ENCODE results near the gene TRIM32. TPM values are rescaled to one million over a fixed set of nuclear protein-coding genes. Genes with fewer than 3 reads are reported as not detected.

Gene TRIM32
- total RNA-seq, 2 donors from 2014 or later, result 12.2 to 13.9 TPM

- Histone ChIP-seq H3K4me1 (no peaks in the 10 kb centered on the region), H3K27me3 (no peaks in the 10 kb centered on the region)
Observed at GRCh38 chr9:116720111-116720510, 33.0 kb downstream of the TRIM32 start.

GRCh38 chr9:116721411-116721810 is 34.3 kb downstream of the TRIM32 start:
- no peak for DNase-seq (ENCODE audit: low spot score)
- no peak overlapping the region for H3K4me3 ChIP-seq
- H3K4me1 ChIP-seq, result no peaks in the 10 kb centered on the region
- no peak for TF ChIP-seq CTCF (IDR thresholded peaks at IDR 0.05)
- no peaks in the 10 kb centered on the region for H3K36me3 ChIP-seq
- H3K9me3 ChIP-seq, result no peaks in the 10 kb centered on the region
- no peaks in the 10 kb centered on the region for H3K27me3 ChIP-seq
- H3K27ac ChIP-seq, result no peak overlapping the region

More at GRCh38 chr9:116720111-116720510, 33.0 kb downstream of the TRIM32 start:
- no peak for DNase-seq (ENCODE audit: low spot score)
- no peak overlapping the region for H3K27ac ChIP-seq
- no peak overlapping the region for H3K4me3 ChIP-seq
- no peak for TF ChIP-seq CTCF (IDR thresholded peaks at IDR 0.05)
- H3K36me3 ChIP-seq, result no peaks in the 10 kb centered on the region
- H3K9me3 ChIP-seq, result no peaks in the 10 kb centered on the region

- Histone ChIP-seq H3K4me3 (no peak overlapping the region), H3K9me3 (no peaks in the 10 kb centered on the region), H3K27ac (no peak overlapping the region), H3K4me1 (no peaks in the 10 kb centered on the region), H3K36me3 (no peaks in the 10 kb centered on the region), H3K27me3 (no peaks in the 10 kb centered on the region)
- no peak for TF ChIP-seq CTCF (IDR thresholded peaks at IDR 0.05)
- no peak for DNase-seq (ENCODE audit: low spot score)
Observed at GRCh38 chr9:116721944-116722343, 34.8 kb downstream of the TRIM32 start.

DNA sequence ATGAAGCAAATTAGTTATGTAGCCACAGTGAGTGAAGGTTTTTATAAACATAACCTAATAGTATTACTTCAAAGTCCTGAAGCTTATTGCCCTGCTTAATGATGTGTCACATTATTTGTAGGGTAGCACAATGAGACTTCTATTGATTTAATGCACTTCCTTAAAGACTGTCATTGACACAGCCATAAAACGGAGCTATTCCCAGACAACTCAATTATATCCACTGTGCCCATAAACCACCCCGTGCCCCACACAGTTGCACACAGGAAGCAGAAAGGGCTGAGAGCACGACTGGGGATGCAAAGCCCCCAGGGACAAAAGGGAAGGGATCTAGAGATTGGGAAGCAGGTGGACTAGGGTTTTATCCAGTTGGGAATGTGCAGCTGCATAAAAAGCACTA is 37.0 kb downstream of the TRIM32 start:
- Histone ChIP-seq H3K4me1 (no peaks in the 10 kb centered on the region), H3K9me3 (no peaks in the 10 kb centered on the region), H3K4me3 (no peak overlapping the region), H3K36me3 (no peaks in the 10 kb centered on the region), H3K27me3 (no peaks in the 10 kb centered on the region), H3K27ac (no peak overlapping the region)
- no peak for TF ChIP-seq CTCF (IDR thresholded peaks at IDR 0.05)
- DNase-seq (ENCODE audit: low spot score), result no peak

DNA sequence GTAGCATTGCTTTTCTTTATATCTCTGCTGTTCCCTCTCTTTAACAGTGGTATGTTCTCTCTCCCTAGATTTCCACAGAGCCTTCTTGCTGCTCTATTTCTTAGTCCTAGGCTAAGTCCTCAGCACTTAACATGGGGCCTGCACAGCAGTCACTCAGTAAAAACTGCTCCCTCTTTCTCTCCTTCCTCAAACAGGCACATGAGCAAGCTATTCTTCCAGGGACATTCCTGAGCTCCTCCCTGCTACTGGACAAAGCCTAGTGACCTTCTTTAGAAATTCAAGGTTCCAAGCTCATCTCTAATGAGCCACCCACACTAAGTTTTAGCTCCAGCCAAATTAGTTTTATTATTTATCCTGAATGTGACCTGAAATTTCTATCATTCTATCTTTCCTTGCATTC is 39.5 kb downstream of the TRIM32 start:
- no peaks in the 10 kb centered on the region for H3K9me3 ChIP-seq
- no peak overlapping the region for H3K4me3 ChIP-seq
- no peaks in the 10 kb centered on the region for H3K27me3 ChIP-seq
- no peaks in the 10 kb centered on the region for H3K36me3 ChIP-seq
- no peak overlapping the region for H3K27ac ChIP-seq
- no peak for TF ChIP-seq CTCF (IDR thresholded peaks at IDR 0.05)
- no peak for DNase-seq (ENCODE audit: low spot score)
- H3K4me1 ChIP-seq, result no peaks in the 10 kb centered on the region

- TF ChIP-seq CTCF (IDR thresholded peaks at IDR 0.05), result no peak
- no peak for DNase-seq (ENCODE audit: low spot score)
- H3K36me3 ChIP-seq, result no peaks in the 10 kb centered on the region
- H3K27ac ChIP-seq, result no peak overlapping the region
- no peak overlapping the region for H3K4me3 ChIP-seq
- no peaks in the 10 kb centered on the region for H3K27me3 ChIP-seq
- H3K4me1 ChIP-seq, result peaks cover 0 to 6% of the 10 kb centered on the region in 2 donors
- no peaks in the 10 kb centered on the region for H3K9me3 ChIP-seq
Observed at GRCh38 chr9:116733010-116733641, 46.0 kb downstream of the TRIM32 start.
